Measurements from ENCODE around the gene CARS1. TPM values are rescaled to one million over a fixed set of nuclear protein-coding genes. Genes with fewer than 3 reads are reported as not detected.

The CARS1 gene
- total RNA-seq, 1 experiment from 2014 or later, result 76.2 TPM

GRCh38 chr11:3021125-3021524 lies 36.1 kb downstream of the CARS1 start:
- Histone ChIP-seq H3K36me3 (replicated peaks; ENCODE audit: control insufficient read depth, insufficient read depth, low read length) (peaks cover 45% of the 10 kb centered on the region), H3K4me3 (ENCODE audit: insufficient read depth, low read depth, low read length) (no peak overlapping the region)
- DNase-seq, result peak; percentile 88

GRCh38 chr11:3020011-3020410 lies 37.2 kb downstream of the CARS1 start:
- no peak for DNase-seq
- Histone ChIP-seq H3K36me3 (replicated peaks; ENCODE audit: control insufficient read depth, insufficient read depth, low read length) (peaks cover 48% of the 10 kb centered on the region), H3K4me3 (ENCODE audit: insufficient read depth, low read depth, low read length) (no peak overlapping the region), H3K27me3 (ENCODE audit: control insufficient read depth, insufficient read depth, low read length) (no peaks in the 10 kb centered on the region)

More at GRCh38 chr11:3021125-3021524, 36.1 kb downstream of the CARS1 start:
- no peaks in the 10 kb centered on the region for H3K27me3 ChIP-seq (ENCODE audit: control insufficient read depth, insufficient read depth, low read length)

GRCh38 chr11:3018596-3018995 lies 38.6 kb downstream of the CARS1 start:
- H3K4me3 ChIP-seq (ENCODE audit: insufficient read depth, low read depth, low read length), result no peak overlapping the region
- H3K36me3 ChIP-seq (replicated peaks; ENCODE audit: control insufficient read depth, insufficient read depth, low read length), result peaks cover 56% of the 10 kb centered on the region
- no peak for DNase-seq
- H3K27me3 ChIP-seq (ENCODE audit: control insufficient read depth, insufficient read depth, low read length), result no peaks in the 10 kb centered on the region

GRCh38 chr11:3016861-3017260 lies 40.4 kb downstream of the CARS1 start:
- no peak overlapping the region for H3K4me3 ChIP-seq (ENCODE audit: insufficient read depth, low read depth, low read length)
- no peak for DNase-seq
- H3K36me3 ChIP-seq (replicated peaks; ENCODE audit: control insufficient read depth, insufficient read depth, low read length), result peaks cover 62% of the 10 kb centered on the region
- no peaks in the 10 kb centered on the region for H3K27me3 ChIP-seq (ENCODE audit: control insufficient read depth, insufficient read depth, low read length)

- Histone ChIP-seq H3K36me3 (replicated peaks; ENCODE audit: control insufficient read depth, insufficient read depth, low read length) (peaks cover 65% of the 10 kb centered on the region), H3K27me3 (ENCODE audit: control insufficient read depth, insufficient read depth, low read length) (no peaks in the 10 kb centered on the region), H3K4me3 (ENCODE audit: insufficient read depth, low read depth, low read length) (no peak overlapping the region)
- no peak for DNase-seq
These were observed 41.4 kb downstream of the CARS1 start for GRCh38 chr11:3015796-3016195.

GRCh38 chr11:3014943-3015342 lies 42.3 kb downstream of the CARS1 start:
- Histone ChIP-seq H3K27me3 (ENCODE audit: control insufficient read depth, insufficient read depth, low read length) (no peaks in the 10 kb centered on the region), H3K4me3 (ENCODE audit: insufficient read depth, low read depth, low read length) (no peak overlapping the region), H3K36me3 (replicated peaks; ENCODE audit: control insufficient read depth, insufficient read depth, low read length) (peaks cover 62% of the 10 kb centered on the region)
- DNase-seq, result no peak

- Histone ChIP-seq H3K4me3 (ENCODE audit: insufficient read depth, low read depth, low read length) (no peak overlapping the region), H3K27me3 (ENCODE audit: control insufficient read depth, insufficient read depth, low read length) (no peaks in the 10 kb centered on the region), H3K36me3 (replicated peaks; ENCODE audit: control insufficient read depth, insufficient read depth, low read length) (peaks cover 64% of the 10 kb centered on the region)
- DNase-seq, result no peak
These were observed 42.9 kb downstream of the CARS1 start for GRCh38 chr11:3014057-3014938.

GRCh38 chr11:3011891-3012885 lies 45.0 kb downstream of the CARS1 start:
- no peak overlapping the region for H3K4me3 ChIP-seq (ENCODE audit: insufficient read depth, low read depth, low read length)
- no peaks in the 10 kb centered on the region for H3K27me3 ChIP-seq (ENCODE audit: control insufficient read depth, insufficient read depth, low read length)
- DNase-seq, result no peak
- H3K36me3 ChIP-seq (replicated peaks; ENCODE audit: control insufficient read depth, insufficient read depth, low read length), result peaks cover 51% of the 10 kb centered on the region

- no peak for DNase-seq
- H3K27me3 ChIP-seq (ENCODE audit: control insufficient read depth, insufficient read depth, low read length), result no peaks in the 10 kb centered on the region
- peaks cover 39% of the 10 kb centered on the region for H3K36me3 ChIP-seq (replicated peaks; ENCODE audit: control insufficient read depth, insufficient read depth, low read length)
- H3K4me3 ChIP-seq (ENCODE audit: insufficient read depth, low read depth, low read length), result no peak overlapping the region
These were observed 46.5 kb downstream of the CARS1 start for GRCh38 chr11:3010521-3011275.

GRCh38 chr11:3010004-3010403 lies 47.2 kb downstream of the CARS1 start:
- DNase-seq, result no peak
- peaks cover 33% of the 10 kb centered on the region for H3K36me3 ChIP-seq (replicated peaks; ENCODE audit: control insufficient read depth, insufficient read depth, low read length)
- no peak overlapping the region for H3K4me3 ChIP-seq (ENCODE audit: insufficient read depth, low read depth, low read length)
- no peaks in the 10 kb centered on the region for H3K27me3 ChIP-seq (ENCODE audit: control insufficient read depth, insufficient read depth, low read length)

GRCh38 chr11:3009481-3009880 lies 47.7 kb downstream of the CARS1 start:
- peaks cover 30% of the 10 kb centered on the region for H3K36me3 ChIP-seq (replicated peaks; ENCODE audit: control insufficient read depth, insufficient read depth, low read length)

GRCh38 chr11:3008746-3009336 lies 48.4 kb downstream of the CARS1 start:
- DNase-seq, result no peak
- H3K4me3 ChIP-seq (ENCODE audit: insufficient read depth, low read depth, low read length), result no peak overlapping the region
- H3K27me3 ChIP-seq (ENCODE audit: control insufficient read depth, insufficient read depth, low read length), result no peaks in the 10 kb centered on the region
- peaks cover 31% of the 10 kb centered on the region for H3K36me3 ChIP-seq (replicated peaks; ENCODE audit: control insufficient read depth, insufficient read depth, low read length)

More at GRCh38 chr11:3009481-3009880, 47.7 kb downstream of the CARS1 start:
- no peaks in the 10 kb centered on the region for H3K27me3 ChIP-seq (ENCODE audit: control insufficient read depth, insufficient read depth, low read length)
- DNase-seq, result no peak
- no peak overlapping the region for H3K4me3 ChIP-seq (ENCODE audit: insufficient read depth, low read depth, low read length)

- no peak for DNase-seq
- Histone ChIP-seq H3K36me3 (replicated peaks; ENCODE audit: control insufficient read depth, insufficient read depth, low read length) (peaks cover 33% of the 10 kb centered on the region), H3K27me3 (ENCODE audit: control insufficient read depth, insufficient read depth, low read length) (no peaks in the 10 kb centered on the region), H3K4me3 (ENCODE audit: insufficient read depth, low read depth, low read length) (no peak overlapping the region)
These were observed 49.7 kb downstream of the CARS1 start for GRCh38 chr11:3007404-3008010.

Measured in H7 (cell line).